NCI-H1105 (cell line): ENCODE results near the gene STAT2.
"Not testable (repeated sequence)": the region's sequence is repeated elsewhere in the genome, so short reads cannot be mapped to it uniquely, and the experiment has no call there.

Experiments used
- DNase-seq: peaks from one replicate; lab custom pipeline; 2025; lab: John Stamatoyannopoulos, UW

The STAT2 gene

GRCh38 chr12:56359851-56360767, at the start of gene STAT2:
TSS of gene STAT2 (minus strand) at chr12:56360107. CDS start at chr12:56356571, 3,536 bp downstream.
- DNase-seq: peak; percentile 91

GRCh38 chr12:56408799-56409417, 49.0 kb upstream of the STAT2 start:
- DNase-seq: no peak

- DNase-seq: not testable (repeated sequence)
Measured at GRCh38 chr12:56404227-56404626, 44.3 kb upstream of the STAT2 start.

GRCh38 chr12:56401612-56402011, 41.7 kb upstream of the STAT2 start:
- DNase-seq: not testable (repeated sequence)

GRCh38 chr12:56401125-56401524, 41.2 kb upstream of the STAT2 start:
- not testable (repeated sequence) for DNase-seq

- not testable (repeated sequence) for DNase-seq
Measured at GRCh38 chr12:56399466-56399865, 39.6 kb upstream of the STAT2 start.

GRCh38 chr12:56398324-56398723, 38.4 kb upstream of the STAT2 start:
- DNase-seq: no peak

- no peak for DNase-seq
Measured at GRCh38 chr12:56392331-56392730, 32.4 kb upstream of the STAT2 start.

- DNase-seq: no peak
Measured at GRCh38 chr12:56391721-56392120, 31.8 kb upstream of the STAT2 start.

- DNase-seq: no peak
Measured at GRCh38 chr12:56389412-56389811, 29.5 kb upstream of the STAT2 start.

GRCh38 chr12:56387152-56387736, 27.3 kb upstream of the STAT2 start:
- no peak for DNase-seq

GRCh38 chr12:56385873-56386272, 26.0 kb upstream of the STAT2 start:
- peak; percentile 3 for DNase-seq

GRCh38 chr12:56382611-56383010, 22.7 kb upstream of the STAT2 start:
- no peak for DNase-seq

GRCh38 chr12:56377989-56378316, 18.0 kb upstream of the STAT2 start:
- DNase-seq: no peak

GRCh38 chr12:56377310-56377988, 17.5 kb upstream of the STAT2 start:
- no peak for DNase-seq

- DNase-seq: no peak
Measured at GRCh38 chr12:56375598-56376434, 15.9 kb upstream of the STAT2 start.

GRCh38 chr12:56374726-56375597, 15.1 kb upstream of the STAT2 start:
- no peak for DNase-seq

- no peak for DNase-seq
Measured at GRCh38 chr12:56373515-56373914, 13.6 kb upstream of the STAT2 start.

- no peak for DNase-seq
Measured at GRCh38 chr12:56366948-56367347, 7.0 kb upstream of the STAT2 start.
